HG03039 (cell line): Measurements from ENCODE around the gene MEAK7.

Experiments used
- ATAC-seq: cut with Tn5 transposase; IDR thresholded peaks from one replicate; pipeline ENCODE4 v1.9.1; 2021; ENCODE audit warnings: mild to moderate bottlenecking, moderate library complexity; ENCODE audit not compliant: unreplicated experiment

Gene MEAK7

DNA sequence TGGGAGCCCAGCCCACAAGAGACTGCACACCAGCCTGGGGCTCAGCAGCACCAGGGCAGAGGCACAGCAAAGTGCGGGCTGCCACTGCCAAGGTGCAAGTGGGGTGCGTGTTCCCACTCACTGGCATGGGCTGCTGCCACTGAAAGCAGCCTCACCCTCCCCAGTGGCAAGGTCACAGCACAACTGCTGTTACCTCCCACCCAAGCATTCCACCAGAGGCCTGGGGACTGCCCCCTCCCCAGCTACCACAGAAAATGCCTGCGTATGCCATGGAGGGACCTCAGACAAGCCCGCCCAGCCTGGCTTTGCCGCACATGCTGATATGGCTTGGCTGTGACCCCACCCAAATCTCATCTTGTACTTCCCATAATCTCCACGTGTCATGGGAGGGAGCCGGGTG is 33.1 kb downstream of the MEAK7 start:
- no peak for ATAC-seq

- ATAC-seq: no peak
Observed at GRCh38 chr16:84467709-84468108, 36.8 kb downstream of the MEAK7 start.

DNA sequence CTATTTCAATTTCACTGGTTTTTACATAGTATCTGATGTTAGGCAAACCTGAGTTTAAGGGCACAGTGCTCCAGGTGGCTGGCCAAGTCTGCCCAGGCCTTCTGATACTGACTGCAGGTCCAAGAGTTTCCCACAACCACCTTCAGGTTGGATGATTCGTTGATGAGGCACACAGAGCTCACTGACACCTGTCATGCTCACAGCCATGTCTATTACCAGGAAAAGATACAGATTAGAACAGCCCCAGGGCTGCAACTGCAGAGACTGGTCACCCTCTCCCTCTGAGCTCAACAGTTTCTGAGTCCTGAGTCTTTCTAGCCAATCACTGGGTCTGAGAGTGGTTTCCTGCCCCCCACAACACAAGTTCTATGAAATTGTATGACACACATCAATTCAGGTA is 37.2 kb downstream of the MEAK7 start:
- no peak for ATAC-seq

DNA sequence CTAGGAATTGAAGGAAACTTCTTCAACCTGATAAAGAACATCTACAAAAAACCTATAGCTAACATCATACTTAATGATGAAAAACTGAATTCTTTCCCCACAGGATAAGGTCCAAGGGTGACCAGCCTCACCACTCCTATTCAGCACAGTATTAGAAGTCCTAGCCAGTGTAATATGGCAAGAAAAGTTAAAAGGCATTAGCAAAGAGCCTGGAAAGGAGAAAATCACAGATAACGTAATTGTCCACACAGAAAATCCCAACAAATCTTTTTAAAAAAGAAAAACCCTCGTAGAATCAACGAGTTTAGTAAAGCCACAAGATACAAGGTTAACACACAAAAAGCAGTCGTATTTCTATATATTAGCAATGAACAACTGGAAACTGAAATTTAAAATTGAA is 37.8 kb downstream of the MEAK7 start:
- ATAC-seq: no peak

GRCh38 chr16:84465154-84465553 is 39.3 kb downstream of the MEAK7 start:
- no peak for ATAC-seq

DNA sequence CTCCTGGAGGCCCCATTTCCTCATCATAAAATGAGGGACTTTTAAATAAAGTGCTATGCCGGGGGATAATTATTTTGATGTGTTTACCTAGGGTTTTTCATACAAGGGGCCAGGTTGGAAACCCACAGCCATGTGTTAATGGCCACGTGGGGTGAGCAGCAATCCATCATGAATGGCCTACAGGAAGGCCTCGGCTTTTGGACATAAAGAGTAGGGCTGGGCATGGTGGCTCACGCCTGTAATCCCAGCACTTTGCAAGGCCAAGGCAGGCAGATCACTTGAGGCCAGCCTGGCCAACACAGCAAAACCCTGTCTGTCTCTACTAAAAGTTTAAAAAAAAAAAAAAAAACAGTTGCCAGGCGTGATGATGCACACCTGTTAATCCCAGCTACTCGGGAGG is 40.3 kb downstream of the MEAK7 start:
- no peak for ATAC-seq

- ATAC-seq: no peak
Observed at GRCh38 chr16:84463221-84463620, 41.2 kb downstream of the MEAK7 start.

DNA sequence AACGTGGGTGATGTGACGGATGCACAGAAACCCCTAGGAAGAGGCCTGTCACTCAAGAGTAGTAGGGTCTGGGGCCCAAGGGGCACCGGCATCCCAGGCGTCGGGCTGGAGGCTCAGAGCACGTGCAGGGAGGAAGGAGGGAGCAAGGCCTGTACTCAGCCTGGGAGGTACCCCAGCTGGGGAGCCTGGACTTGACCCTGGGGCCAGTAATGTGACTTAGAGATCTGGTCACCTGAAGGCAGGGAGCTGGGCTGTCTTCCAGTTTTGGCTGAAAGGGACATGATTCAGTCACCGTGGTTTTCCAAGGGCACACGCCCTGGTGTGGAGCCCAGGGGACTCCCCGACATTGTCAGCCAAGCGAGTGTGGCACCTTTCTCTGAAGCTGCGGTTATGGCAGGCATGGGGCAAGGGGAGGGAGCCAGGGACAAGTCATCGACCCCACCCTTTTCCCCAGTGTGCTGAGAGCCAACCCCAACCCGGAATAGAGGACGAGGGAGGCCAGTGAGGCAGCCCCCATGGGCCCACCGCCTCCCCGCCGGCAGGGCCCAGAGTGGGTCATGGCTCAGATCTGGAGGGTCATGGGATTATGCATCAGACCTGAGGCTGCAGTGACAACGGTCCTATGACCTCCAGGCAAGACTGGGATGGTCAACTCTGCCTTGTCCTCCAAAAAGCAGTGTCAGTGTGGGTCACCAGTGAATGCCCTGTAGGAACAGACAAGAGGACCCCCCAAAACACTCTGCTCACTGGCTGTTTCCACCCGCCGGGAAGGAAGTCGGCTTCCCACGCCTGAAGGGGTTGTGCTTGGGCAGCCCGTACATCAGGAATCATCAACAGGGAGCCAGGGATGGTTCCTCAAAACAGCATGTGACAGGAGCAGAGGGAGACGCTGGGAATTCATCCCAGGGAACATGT is 41.9 kb downstream of the MEAK7 start:
- no peak for ATAC-seq

- ATAC-seq: no peak
Observed at GRCh38 chr16:84461413-84462295, 42.8 kb downstream of the MEAK7 start.

DNA sequence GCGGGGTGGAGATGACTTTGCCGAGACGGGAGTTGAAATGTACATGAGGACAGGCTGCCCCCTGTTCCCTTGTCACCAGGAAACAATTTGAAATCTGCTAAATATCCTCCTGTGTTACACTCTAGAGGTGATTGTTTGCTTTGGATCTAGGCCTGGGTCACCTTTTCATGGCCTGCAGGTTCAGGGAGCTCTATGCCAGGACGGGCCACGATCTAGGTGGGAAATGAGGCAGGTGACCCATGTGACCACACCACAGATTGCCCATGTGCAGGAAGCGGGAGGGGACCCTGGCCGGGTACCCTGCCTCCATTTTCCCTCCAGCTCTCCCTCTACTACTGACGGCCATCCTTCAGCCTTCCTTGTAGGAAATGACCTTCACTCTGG is 43.4 kb downstream of the MEAK7 start:
- no peak for ATAC-seq

- no peak for ATAC-seq
Observed at GRCh38 chr16:84460406-84461028, 43.9 kb downstream of the MEAK7 start.

DNA sequence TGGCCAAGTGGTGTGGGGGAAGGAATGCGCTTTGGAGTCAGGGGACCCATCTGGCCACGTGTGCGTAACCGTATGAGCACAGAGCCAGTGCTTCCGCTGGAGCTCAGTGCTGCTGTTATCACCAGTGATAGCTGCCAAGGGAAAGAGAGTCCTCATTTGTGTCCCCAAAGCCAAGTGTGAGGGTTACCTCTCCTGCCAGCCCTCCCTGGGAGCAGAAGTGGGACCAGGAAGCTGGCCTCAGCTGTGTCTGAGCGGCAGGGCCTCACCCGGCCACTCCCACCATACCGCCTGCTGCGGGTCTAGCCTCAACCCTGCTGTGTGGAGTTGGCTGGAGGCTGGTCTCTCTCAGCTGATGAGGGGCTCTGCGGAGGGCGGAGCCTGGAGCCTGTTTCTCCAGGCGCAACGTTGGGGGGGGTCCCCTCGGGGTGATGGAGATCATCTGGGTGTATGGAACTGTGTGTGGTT is 44.5 kb downstream of the MEAK7 start:
- no peak for ATAC-seq

- ATAC-seq: no peak
Observed at GRCh38 chr16:84459533-84459894, 44.9 kb downstream of the MEAK7 start.

- no peak for ATAC-seq
Observed at GRCh38 chr16:84458606-84459532, 45.6 kb downstream of the MEAK7 start.

DNA sequence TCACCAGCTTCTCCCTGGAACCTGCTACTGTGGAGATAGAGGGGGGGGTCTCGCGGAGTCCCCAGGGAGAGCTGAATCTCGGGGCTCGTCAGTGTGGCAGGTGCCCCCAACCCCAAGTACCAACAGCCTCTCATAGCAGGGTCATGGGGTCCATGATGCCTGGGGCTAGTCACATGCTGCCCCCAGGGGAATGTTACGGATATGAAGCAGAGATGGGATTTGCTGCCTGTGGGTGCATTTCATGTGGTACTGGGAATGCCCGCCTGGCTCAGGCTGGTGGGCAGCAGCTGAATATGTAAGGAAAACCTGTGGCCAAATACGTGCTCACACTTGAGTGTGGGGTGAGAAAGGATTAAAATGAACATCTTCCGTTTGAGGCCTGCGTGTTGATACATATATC is 49.4 kb downstream of the MEAK7 start:
- ATAC-seq: no peak
